ENCODE measurements around the gene C1orf21.

Gene C1orf21

DNA sequence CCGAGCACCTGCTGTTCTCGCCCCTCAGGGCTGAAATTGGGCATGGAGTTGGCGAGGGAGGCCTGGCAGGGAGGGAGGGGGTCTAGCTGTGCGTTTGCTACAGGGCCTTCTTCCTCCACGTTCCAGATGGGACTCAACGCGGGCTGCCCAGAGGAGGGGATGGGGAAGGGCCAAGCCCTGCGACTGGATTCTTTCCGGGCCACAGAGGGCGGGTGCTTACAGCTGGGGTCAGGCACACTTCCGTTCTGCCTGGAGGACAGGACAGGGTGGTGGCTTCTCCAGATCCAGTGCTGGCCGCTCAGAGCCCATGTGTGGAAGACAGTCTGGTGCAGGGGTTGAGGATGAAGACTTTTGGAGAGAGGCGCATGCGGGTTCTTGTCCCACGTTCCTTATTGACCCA lies 277.8 kb downstream of the C1orf21 start:
- no peak for DNase-seq (ENCODE audit: low read depth)

GRCh38 chr1:184665360-184665759 lies 278.5 kb downstream of the C1orf21 start:
- DNase-seq (ENCODE audit: low read depth), result no peak

GRCh38 chr1:184669391-184669790 lies 282.6 kb downstream of the C1orf21 start:
- no peak for DNase-seq (ENCODE audit: low read depth)

- DNase-seq (ENCODE audit: low read depth), result no peak
These were observed 285.3 kb downstream of the C1orf21 start for GRCh38 chr1:184672013-184672726.

DNA sequence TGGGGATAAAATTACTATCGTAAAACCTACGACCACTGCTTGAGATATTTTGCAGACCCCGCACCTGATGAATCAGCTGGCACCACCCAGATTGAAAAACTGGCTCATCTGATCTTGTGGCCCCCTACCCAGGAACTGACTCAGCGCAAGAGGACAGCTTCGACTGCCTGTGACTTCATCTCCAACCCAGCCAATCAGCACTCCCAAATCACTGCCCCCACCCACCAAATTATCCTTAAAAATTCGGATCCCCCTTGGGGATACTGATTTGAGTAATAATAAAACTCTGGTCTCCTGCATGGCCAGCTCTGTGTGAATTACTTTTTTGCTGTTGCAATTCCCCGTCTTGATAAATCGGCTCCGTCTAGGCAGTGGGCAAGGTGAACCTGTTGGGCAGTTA lies 286.5 kb downstream of the C1orf21 start:
- DNase-seq (ENCODE audit: low read depth), result no peak

GRCh38 chr1:184677344-184677743 lies 290.5 kb downstream of the C1orf21 start:
- no peak for DNase-seq (ENCODE audit: low read depth)
